Stimulated activated CD8-positive, alpha-beta memory T cell treated with anti-CD3 and anti-CD28 coated beads, Interleukin-12 subunit alpha, Interleukin-12 subunit beta, amount 100 ng/mL, for 4 hours (primary cell): ENCODE measurements around the gene TANC1.

Experiments used
- DNase-seq: peaks from one replicate; pipeline ENCODE4 v3.0.0-alpha.2; 2020; ENCODE audit warnings: low read depth

Gene TANC1

GRCh38 chr2:158968396-158969161, at the start of gene TANC1:
Gene TANC1 (plus strand): TSS chr2:158968640. CDS start chr2:159065911, 97,271 bp downstream.
- DNase-seq: peak; percentile 25

GRCh38 chr2:158921599-158922408, 46.6 kb upstream of the TANC1 start:
- DNase-seq: no peak

- no peak for DNase-seq
These were observed 45.8 kb upstream of the TANC1 start for GRCh38 chr2:158922601-158923000.

DNA sequence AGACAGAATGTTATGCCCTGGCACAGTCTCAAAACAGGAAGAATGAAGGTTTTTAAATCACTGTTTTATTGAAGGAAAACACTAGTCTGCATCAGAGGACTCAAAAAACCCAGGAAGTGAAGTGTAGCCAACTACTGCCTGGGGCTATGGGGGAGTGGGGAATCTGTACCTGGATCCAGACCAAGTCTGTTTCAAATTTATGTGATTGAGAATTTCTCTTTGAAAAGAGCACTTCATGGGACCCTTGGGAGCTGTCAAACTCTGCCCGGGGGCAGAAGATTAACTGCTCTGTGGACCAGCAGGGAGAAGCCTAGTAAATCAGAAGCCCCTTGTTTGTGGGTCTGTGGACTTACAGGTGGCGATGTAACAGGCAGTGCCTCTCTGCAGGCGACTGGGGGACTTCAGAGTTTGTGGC, 45.3 kb upstream of the TANC1 start:
- DNase-seq: no peak

- DNase-seq: no peak
These were observed 44.8 kb upstream of the TANC1 start for GRCh38 chr2:158923641-158924040.

DNA sequence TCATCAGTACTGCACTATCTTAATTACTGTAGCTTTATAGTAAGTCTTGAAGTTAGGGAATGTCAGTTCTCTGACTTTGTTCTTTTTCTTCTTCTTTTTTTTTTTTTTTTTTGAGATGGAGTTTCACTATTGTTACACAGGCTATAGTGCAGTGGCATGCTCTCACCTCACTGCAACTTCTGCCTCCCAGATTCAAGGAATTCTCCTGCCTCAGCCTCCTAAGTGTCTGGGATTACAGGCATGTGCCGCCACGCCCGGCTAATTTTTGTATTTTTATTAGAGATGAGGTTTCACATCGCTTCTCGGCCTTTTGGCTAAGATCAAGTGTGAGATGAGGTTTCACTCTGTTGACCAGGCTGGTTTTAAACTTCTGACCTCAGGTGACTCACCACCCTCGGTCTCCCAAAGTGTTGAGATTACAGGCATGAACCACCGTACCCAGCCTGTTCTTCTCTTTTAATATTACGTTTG, 41.9 kb upstream of the TANC1 start:
- DNase-seq: no peak

DNA sequence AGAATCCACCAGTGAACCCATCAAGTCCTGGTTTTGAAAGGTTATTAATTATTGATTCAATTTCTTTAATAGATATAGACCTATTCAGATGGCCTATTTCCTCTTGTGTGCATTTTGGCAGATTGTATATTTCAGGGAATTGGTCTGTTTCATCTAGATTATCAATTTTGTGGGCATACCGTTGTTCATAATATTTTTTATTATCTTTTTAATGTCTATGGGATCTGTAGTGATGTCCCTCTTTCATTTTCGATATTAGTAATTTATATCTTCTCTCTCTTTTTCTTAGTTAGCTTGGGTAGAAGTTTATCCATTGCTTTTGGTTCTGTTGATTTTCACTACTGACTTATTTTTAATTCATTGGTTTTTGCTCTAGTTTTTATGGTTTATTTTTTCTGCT, 39.9 kb upstream of the TANC1 start:
- no peak for DNase-seq

DNA sequence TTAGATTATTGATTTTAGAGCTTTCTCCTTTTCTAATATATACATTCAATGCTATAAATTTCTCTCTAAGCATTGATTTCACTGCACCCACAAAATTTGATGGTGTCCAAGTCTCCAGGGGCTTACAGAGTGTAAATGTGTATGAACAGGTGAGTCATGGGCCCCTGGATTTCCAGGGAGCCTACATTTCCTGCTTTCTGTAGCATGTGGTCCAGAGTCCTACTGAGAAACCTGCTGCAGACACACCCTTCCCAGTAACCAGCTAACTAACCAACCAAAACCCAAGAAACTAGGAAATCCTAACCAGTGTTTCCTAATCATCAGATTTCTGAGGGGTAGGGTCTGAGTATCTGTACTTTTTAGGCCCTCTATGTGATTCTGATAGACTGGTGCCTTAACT, 39.5 kb upstream of the TANC1 start:
- DNase-seq: no peak

- DNase-seq: no peak
These were observed 36.9 kb upstream of the TANC1 start for GRCh38 chr2:158931572-158931971.

- no peak for DNase-seq
These were observed 36.3 kb upstream of the TANC1 start for GRCh38 chr2:158932131-158932645.

- no peak for DNase-seq
These were observed 34.3 kb upstream of the TANC1 start for GRCh38 chr2:158934170-158934569.

DNA sequence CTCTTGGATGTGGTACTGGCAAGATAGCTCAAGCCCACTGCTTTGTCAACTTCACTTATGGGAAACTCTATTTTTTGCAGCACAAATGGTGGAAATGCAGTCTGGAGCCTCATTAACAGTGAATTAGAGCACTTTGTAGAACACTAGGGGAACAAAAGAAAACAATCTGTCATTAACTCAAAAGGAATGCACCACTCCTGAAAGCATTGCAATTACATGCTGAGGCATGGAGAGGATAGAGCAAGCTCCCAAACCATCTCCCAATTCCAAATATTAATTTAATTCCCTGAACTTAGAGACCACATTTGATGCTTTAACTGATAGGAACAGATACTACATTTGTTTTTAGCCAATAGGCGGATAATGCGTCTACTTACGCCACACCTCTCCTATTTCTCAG, 32.8 kb upstream of the TANC1 start:
- no peak for DNase-seq

DNA sequence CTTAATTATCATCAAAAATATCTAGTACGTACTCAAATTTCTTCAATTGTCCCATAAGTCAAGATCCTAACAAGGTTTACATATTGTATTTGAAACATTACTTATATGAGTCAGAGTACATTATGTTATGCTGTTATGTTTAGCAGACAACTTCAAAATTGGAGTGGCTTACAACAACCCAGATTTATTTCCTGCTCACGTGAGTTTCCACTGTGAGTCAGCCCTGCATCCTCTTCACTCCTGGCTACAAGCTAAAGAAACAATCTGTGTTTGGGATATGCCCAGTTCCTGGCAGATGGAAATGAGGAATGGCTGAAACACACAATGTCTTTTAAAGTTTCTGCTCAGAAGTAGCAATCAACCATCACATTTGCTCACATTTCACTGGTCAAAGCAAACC, 31.5 kb upstream of the TANC1 start:
- DNase-seq: no peak

DNA sequence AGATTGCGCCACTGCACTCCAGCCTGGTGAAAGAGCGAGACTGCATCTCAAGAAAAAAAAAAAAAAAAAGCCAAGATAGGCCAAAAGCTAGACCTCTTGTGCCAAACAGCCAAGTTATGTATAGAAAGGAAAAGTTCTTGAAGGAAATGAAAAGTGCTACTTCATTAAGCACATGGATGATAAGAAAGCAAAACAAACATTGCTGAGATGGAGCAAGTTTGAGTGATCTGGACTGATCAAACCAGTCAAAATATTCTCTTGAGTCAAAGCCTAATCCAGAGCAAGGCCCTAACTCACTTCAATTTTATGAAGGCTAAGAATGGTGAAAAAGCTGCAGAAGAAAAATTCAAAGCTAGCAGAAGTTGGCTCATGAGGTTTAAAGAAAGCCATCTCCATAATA, 28.1 kb upstream of the TANC1 start:
- DNase-seq: no peak

DNA sequence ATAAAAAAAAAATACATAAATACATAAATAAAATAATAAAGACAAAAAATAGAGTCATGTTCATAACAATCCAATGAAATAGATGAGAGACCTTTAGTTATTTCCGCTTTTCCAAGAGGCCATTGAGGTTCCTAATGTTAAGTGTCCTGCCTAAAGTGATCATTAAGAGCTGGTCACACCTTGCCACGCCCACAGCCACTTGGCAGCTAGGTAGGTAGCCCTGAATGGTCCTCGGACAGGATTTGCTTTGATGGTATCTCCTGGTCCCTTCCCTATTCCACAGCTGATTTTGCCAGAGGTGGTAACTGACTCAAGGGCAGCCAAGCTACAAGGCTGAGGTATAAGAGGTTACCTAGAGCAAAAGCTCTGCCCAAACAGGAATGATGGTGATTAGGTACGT, 24.5 kb upstream of the TANC1 start:
- no peak for DNase-seq

- DNase-seq: no peak
These were observed 19.3 kb upstream of the TANC1 start for GRCh38 chr2:158948964-158949699.

DNA sequence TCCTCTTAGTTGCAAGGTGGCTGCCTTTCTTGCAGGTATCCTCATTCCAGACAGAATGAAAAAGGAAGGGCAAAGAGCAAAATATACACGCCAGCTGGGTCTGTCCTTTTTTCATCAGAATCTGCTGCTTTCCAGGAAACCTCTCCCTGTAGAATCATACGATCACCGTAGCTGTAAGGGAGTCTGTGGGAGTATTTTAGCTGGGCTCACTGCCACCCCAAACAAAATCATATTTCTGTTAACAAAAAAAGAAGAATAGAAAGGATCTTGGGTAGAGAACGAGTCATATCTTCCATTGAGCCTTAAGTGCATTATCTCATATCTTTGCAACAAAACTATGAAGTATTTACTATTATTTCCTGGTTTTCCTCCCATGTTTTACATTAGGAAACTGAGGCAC, 15.0 kb upstream of the TANC1 start:
- no peak for DNase-seq

GRCh38 chr2:158953926-158954763, 14.3 kb upstream of the TANC1 start:
- no peak for DNase-seq

DNA sequence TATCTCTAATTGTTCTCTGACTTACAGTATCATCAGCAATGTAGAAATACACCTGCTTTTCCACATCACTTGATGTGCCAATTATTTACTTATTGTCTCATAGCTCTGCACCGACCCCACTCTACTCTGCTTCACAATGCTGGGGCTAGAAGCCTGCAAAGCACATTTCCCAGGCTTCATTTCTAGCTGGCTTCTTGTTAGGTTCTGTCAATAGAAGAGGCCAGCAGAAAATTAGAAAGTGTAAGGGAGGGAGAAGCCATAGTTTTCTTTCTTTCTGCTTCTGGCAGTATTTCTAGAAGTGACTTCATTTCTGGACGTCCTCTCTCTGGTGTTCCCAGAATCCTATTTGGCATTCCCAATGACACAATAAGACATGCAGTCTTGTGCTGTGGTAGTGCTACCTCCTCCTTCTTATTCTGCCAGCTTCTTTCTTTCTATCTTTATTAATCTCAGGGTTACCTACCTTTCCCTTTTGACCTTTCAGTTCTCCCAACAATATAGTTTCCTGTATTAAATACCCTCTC, 12.5 kb upstream of the TANC1 start:
- DNase-seq: no peak

DNA sequence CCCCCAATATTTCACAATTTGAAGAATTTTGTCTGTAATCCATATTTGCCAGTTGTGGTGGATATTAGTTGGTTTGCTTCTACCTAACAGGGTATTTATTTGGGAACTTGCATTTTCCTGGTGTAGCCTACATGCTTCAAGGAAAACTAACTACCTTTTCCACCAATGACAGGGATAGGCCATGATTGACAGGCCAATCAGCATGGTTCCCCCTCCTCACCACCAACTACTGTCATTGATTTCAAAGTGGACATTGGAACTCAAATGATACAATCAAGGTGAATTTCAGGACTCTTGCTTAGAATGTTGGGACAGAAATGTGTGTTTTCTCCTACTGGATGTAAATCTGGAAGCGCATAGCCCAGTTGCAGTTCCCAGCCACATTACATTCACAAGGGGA, 10.1 kb upstream of the TANC1 start:
- no peak for DNase-seq

DNA sequence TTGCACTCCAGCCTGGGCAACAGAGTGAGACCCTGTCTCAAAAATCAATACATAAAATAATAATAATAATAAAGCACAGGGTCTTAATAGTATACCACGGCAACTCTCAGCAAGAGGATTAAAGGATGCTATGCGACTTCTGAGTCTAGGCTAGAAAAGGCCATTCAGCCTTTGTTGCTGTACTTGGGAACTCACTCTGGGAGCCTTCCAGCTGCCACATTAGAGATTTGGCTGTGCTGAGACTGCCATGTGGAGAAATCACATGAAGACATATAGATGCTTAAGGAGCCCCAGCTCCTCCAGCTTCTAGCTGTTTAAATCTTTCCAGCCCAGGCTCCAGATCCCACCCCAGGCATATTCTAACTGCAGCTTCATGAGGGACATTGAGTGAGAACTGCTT, 8.2 kb upstream of the TANC1 start:
- DNase-seq: no peak
